Bronchial epithelial cell (primary cell): ENCODE data around the gene TBC1D13. TPM values are rescaled to one million over a fixed set of nuclear protein-coding genes. Genes with fewer than 3 reads are reported as not detected.
A peak's percentile ranks its signal among the peaks of the same experiment; 100 is the strongest.

Source experiments
- DNase-seq: peaks from one replicate; pipeline ENCODE4 v3.0.0-alpha.2; 2010; ENCODE audit warnings: low read depth
- FAIRE-seq: peaks from 2 replicates; lab custom pipeline; 2011; peaks lifted over from hg19 to GRCh38; lab: Jason Lieb, UNC
- H3K27me3 ChIP-seq: 2 replicates; pipeline ENCODE4 v1.5.1; 2011; ENCODE audit warnings: low read length; ENCODE audit not compliant: control insufficient read depth, insufficient read depth
- H3K36me3 ChIP-seq: 2 replicates; pipeline ENCODE4 v1.5.1; 2011; ENCODE audit warnings: low read length; ENCODE audit not compliant: control insufficient read depth, insufficient read depth
- H3K4me3 ChIP-seq: 2 replicates; pipeline ENCODE4 v1.5.1; 2011; ENCODE audit warnings: mild to moderate bottlenecking, low read depth, low read length, control low read depth
- CTCF ChIP-seq: IDR thresholded peaks from 2 replicates; pipeline ENCODE4 v1.5.1; 2011; ENCODE audit warnings: mild to moderate bottlenecking, moderate library complexity, low read length, control low read depth, inconsistent platforms; ENCODE audit not compliant: insufficient read depth, severe bottlenecking
- total RNA-seq: library from RNA; depleted of rRNA; stranded (reverse); fragments of >200 nt; gene quantifications from 2 replicates; pipeline ENCODE4 v1.2.1, GENCODE V29; 2014

The TBC1D13 gene
- total RNA-seq, 1 donor from 2014 or later: 12.6 TPM

DNA sequence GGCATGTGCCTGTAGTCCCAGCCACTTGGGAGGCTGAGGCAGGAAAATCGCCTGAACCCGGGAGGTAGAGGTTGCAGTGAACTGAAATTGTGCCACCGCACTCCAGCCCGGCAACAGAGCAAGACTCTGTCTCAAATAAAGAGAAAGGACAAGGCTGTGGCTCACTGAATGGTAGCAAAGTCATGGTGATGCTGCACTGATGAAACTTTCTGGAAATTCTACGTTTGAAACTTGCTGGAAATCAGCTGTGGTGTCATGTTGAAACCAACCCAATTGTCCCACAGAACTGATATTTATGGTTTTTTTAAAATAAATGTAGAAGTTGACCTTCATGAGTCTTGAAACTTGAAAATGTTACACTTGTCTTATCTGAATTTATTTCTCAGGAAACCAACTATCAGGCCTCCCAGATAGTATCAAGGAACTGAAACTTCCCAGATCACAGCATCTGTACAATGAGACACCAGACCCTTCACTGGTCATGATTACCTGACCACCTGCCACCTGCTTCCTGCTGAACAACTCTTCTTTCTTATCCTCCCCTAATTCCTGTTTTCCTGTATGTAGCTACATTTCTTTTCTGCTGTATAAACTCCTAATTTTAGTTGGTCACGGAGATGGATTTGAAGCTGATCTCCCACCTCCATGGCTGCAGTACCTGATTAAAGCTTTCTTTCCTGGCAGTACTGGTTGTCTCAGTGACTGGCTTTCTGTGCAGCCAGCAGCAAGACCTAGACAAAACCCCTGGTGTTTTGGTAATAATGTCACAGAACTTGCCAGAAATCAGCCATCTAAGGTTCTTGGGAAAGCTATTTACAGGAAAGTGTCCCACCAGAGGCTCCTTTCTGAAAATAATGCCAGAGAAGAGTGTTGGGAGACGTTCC, 5.6 kb upstream of the TBC1D13 start:
- FAIRE-seq (no peak), DNase-seq (no peak)
- TF ChIP-seq CTCF: no peak
- H3K27me3 ChIP-seq: no peaks in the 10 kb centered on the region
- H3K36me3 ChIP-seq: no peaks in the 10 kb centered on the region
- no peak overlapping the region for H3K4me3 ChIP-seq

DNA sequence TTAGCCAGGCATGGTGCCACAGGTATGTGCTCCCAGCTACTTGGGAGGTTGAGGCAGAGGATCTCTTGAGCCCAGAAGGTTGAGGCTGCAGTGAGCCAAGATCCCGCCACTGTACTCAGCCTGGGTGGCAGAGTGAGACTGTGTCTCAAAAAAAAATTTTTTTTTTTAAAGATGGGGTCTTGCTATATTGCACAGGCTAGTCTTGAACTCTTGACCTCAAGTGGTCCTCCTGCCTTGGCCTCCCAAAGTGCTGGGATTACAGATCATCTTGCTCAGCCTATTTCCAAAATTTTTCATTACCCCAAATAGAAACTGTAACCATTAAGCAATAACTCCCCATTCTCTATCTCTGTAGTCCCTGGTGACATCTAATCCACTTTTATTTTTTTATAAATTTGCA, 4.4 kb upstream of the TBC1D13 start:
- no peak for TF ChIP-seq CTCF
- H3K27me3 ChIP-seq: no peaks in the 10 kb centered on the region
- FAIRE-seq: no peak
- no peak for DNase-seq
- no peaks in the 10 kb centered on the region for H3K36me3 ChIP-seq
- no peak overlapping the region for H3K4me3 ChIP-seq

GRCh38 chr9:128785427-128785826, 1.6 kb upstream of the TBC1D13 start:
- Histone ChIP-seq H3K36me3 (no peaks in the 10 kb centered on the region), H3K27me3 (no peaks in the 10 kb centered on the region), H3K4me3 (no peak overlapping the region)
- FAIRE-seq (no peak), DNase-seq (no peak)
- TF ChIP-seq CTCF: no peak

DNA sequence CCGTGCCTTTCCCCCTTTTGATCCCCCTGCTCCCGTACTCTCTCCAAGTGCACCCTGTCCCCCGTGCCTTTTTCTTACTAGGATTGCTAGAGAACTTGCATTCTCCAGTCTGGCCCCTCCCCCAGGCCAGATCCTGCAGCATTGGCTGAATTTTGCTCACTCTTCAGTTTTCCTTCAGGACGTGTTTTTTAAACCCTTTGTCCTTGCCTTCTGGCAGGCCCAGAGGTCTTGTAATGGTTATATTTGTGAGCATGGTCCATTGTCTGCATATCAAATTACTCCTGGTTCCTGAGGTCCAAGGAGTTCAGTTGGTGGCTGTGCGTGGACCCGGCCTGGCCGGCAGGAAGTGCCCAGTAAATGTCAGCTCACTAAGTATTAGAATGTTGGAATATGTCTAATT, 606 bp downstream of the TBC1D13 start:
- TF ChIP-seq CTCF: no peak
- H3K27me3 ChIP-seq: no peaks in the 10 kb centered on the region
- DNase-seq (peak; percentile 13), FAIRE-seq (no peak)
- peak overlapping the region; percentile 100 for H3K4me3 ChIP-seq
- H3K36me3 ChIP-seq: peaks cover 13% of the 10 kb centered on the region

GRCh38 chr9:128788445-128788844, 1.4 kb downstream of the TBC1D13 start:
- Histone ChIP-seq H3K4me3 (no peak overlapping the region), H3K36me3 (peaks cover 16% of the 10 kb centered on the region), H3K27me3 (no peaks in the 10 kb centered on the region)
- DNase-seq (no peak), FAIRE-seq (no peak)
- TF ChIP-seq CTCF: no peak
